Activated gamma-delta T cell (primary cell): ENCODE data around the gene MICU1.
A peak's percentile ranks its signal among the peaks of the same experiment; 100 is the strongest.
"Not testable (repeated sequence)": the region's sequence is repeated elsewhere in the genome, so short reads cannot be mapped to it uniquely, and the experiment has no call there.

Experiments used
- DNase-seq: peaks from one replicate; lab custom pipeline; 2025; lab: John Stamatoyannopoulos, UW

The MICU1 gene

DNA sequence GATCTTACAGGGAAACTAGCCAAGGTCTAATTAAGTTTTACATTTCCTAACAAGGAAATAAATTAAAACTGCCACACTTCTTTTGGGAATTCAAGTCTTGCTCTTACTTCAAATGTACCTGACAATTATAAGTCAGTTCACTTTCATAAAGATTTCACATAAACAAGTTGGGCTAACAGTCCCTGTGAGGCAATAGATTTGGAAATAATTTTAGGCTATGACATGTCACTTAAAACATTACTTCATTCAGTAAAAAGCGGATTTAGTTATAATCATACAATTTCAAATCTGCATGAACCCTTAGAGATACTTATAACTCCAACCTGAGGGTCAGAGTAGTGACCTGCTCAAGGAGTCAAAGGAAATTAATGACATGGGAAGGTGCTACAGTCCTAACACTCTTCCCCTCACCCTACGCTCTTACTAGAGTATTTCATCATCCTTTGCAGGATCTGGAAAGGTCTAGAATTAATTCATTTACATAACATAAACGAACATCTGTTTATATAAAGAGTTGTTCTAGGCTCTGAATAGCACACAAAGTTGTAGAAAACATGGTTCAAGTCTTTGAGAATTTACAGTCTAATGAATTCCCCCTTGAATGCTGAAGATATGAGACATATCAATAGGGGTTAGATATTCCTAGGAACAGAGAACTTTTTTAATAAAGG is 238.8 kb downstream of the MICU1 start:
- DNase-seq, result no peak

DNA sequence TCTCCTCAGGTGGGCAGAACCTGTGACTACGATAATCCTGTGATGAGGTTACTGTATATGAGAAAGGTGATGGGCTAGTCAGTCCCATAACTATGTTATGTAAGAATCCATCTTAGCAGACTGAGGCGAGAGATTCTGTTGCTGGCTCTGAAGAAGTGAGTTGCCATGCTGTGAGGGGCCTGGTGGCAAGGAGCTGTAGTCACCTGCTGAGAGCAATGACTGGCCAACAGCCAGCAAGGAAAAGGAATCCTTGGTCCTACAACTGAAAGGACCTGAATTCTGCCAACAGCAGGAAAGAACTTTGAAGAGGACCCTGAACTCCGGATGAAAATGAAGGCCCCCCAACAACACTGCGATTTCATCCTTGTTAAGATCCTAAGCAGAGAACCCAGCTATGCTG is 240.2 kb downstream of the MICU1 start:
- DNase-seq, result no peak

DNA sequence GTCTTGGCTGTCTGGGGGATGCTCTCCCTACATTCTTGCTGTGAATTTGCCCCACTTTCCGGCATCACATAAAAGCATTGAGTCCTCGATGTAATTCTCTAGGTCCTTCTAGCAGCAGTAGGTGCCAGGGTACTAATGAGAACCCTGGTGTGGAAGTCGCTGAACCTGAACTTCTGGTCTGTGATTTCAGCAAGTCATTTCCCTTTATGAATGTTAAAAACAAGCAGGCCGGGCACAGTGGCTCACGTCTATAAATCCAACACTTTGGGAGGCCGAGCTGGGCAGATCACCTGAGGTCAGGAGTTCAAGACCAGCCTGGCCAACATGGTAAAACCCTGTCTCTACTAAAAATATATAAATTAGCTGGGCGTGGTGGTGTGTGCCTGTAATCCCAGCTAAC is 240.9 kb downstream of the MICU1 start:
- DNase-seq, result not testable (repeated sequence)

DNA sequence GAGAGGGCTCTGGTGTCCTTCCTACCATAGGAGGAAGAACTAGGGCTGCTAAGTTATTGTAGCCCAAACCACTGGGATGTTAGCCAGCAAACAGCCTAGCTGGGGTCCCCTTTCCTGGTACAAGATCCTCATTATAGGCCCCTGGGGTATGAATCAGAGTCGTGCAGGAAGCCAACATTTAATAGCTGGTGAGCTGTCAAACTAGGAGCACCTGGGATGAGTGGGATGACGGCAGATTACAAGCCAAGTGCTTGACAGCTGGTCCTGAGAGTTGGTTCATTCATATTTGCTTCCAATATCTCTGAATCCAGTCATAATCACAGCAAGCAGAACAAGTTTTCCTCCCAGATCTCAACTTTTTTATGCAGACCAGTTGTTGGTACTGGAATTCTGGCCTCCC is 246.1 kb downstream of the MICU1 start:
- DNase-seq, result no peak

DNA sequence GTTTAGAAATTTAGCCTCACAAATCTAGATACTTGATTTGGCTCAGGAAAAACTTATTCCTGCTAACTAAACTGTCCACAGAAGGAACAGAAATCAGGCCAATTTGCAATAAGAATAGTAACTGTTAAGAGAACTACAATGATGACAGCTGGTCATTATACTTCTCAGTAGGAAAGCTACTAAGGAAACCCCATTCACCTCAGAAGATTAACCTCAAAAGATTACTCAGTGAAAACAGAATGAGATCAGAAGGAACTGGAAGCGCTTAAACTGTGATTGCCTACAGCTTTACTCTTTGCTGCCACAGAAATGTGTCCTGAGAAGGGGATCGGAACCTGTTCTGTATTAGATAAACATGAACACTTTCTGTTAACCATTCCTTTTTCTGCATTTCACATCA is 246.8 kb downstream of the MICU1 start:
- DNase-seq, result no peak

- DNase-seq, result no peak
These were observed 250.3 kb downstream of the MICU1 start for GRCh38 chr10:72375585-72375984.

DNA sequence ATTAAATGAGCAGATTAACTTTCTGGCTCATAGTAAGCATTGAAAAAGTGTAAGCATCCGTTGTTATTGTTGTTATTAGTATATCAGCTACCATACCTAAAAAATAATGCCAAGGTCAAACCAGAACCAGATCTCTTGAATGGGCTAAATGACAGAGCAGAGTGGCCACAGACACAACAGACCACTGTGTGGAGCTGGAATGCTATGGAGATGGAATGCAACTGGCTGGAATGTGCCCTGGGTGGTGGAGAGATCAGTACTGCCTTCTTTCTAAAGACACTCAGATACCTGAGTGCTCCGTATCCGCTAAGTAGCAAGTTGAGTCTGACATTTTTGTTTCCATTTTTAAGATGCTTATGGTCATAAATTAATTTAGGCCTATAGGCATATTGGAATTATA is 250.7 kb downstream of the MICU1 start:
- no peak for DNase-seq

DNA sequence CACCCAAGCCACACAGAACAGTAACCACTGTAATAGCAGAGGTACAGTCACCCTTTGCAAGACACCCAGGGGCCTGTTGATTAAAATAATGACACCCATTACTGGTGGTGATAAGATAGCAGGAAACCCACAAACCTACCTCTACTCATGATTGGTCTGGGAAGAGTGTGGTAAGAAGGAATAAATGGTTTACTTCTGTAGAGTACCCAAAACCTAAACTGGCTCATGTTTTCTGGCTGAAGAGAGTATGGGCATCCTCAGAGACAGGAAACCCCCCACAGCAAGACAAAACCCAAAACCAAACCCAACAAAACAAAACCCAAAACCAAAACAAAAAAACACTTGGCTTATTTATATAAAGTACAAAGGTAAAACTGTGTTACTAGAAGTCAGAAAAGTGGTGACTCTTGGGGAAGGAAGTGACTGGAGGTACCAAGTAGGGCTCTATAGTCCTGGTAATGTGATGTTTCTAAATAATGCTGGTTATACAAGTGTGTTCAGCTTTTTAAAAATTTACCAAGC is 255.6 kb downstream of the MICU1 start:
- DNase-seq, result no peak

DNA sequence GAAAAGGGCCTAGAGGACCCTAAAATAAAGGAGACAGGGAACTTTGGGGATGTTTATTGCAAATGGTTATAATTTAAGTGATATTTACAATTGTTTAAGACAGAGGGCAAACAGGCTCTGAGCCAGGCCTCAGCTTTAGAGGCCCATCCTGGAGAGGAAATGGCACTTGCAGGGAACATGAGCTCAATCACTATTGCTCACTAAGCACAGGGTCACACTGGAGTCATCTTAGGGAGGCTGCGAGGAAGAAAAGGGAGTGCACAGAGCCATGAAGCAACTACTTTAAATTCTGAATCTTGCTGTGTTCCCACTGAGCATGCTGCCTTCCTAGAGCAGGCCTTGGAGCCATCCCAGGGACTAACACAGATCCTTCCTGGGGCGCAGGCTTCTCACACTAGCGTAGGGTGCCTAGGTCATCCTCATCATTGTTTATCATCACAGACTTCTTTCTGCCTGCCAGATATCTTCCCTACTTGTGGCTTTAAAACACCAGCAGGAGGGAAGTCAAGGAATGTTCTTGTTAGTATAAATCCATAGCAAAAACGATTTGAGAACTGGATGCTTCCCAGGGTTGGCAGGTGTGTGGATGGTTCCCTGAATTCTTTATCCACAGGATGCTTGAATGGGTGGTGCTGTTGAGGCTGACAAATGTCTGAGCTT is 258.4 kb downstream of the MICU1 start:
- DNase-seq, result no peak

- no peak for DNase-seq
These were observed 260.6 kb downstream of the MICU1 start for GRCh38 chr10:72365106-72365895.

GRCh38 chr10:72364239-72364777 is 261.6 kb downstream of the MICU1 start:
- DNase-seq, result no peak

- DNase-seq, result no peak
These were observed 268.9 kb downstream of the MICU1 start for GRCh38 chr10:72356987-72357386.

GRCh38 chr10:72356115-72356514 is 269.8 kb downstream of the MICU1 start:
- no peak for DNase-seq

DNA sequence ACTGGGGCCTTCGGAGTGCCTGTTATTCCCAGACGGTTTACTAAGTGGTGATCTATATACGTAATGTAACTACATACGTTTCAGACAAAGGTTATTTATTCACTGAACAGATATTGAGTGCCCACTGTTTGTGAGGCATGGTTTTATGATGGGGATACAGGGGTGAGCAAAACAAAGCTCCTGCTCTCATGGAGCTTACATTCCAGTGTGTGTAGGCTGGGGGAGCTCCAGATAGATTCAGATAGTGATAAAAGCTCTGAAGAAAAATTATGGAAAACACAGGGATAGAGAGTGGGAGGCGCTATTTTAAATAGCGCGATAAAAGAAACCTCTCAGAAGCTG is 270.7 kb downstream of the MICU1 start:
- DNase-seq, result no peak

DNA sequence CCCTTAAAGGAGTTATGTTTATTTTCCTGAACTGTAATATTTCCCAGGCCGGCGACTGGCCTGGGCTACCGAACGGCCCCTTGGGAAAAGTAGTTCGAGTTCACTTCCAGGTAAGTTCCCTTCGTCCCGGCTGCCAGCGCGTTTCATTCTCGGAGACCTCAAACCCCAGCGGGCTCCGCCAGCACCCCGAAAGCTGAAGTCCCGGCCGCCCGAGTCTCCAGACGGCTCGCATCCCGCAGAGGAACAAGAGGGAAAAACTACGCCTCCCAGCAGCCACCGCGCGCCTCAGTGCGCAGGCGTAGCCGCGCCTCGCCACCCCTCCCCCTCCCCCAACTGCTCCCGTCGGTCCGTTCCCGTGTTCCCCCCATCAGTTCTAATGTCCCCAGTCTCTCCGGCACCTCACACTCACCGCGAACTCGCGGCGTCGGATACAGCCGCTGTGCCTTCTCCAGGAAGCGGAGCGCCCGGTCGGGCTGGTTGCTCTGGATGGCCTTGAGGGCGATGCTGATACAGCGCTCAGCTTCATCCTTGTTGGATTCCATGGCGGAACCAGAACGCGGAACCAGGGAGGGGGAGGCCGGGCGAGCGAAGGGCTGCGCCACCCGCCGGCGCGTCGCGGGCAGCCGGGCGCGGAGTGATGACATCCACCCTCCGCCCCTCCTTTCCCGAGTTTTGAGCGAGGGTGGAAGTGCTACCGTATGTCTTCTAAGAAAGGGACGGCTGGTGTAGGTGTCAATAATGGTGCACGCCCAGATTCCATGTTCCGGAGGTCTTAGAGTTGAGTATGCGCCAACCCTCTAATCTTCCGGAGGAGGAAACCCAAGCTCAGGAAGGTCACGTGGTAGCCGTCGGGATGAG is 271.3 kb downstream of the MICU1 start, which contains the start of gene DNAJB12:
Gene DNAJB12 (minus strand): TSS at position 564 of the 858 bp plus-strand sequence. CDS start 22 bp downstream, at position 542.
- peak; percentile 73 for DNase-seq

DNA sequence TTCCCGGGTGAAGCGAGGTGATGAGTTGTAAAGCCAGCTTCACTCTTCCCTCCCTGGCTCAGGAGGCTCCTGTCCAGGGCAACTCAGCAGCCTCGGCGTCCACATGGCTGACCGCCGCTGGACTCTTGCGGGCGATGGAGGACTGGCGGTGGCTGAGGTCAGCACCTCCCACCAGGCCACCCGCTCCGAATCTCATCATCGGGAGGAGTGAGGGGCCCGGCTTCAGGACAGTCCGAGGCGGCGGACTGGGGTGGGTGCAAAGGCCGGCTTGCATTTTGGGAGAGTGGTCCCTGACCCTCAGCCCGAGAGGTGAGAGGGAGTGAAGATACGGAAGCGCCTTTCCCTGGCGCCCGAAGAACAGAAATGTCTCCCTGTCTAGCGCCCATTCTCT is 271.9 kb downstream of the MICU1 start:
- DNase-seq, result no peak

GRCh38 chr10:72353028-72353964 is 272.6 kb downstream of the MICU1 start:
- no peak for DNase-seq

GRCh38 chr10:72351479-72351878 is 274.4 kb downstream of the MICU1 start:
- DNase-seq, result no peak

- no peak for DNase-seq
These were observed 276.4 kb downstream of the MICU1 start for GRCh38 chr10:72349438-72349837.

DNA sequence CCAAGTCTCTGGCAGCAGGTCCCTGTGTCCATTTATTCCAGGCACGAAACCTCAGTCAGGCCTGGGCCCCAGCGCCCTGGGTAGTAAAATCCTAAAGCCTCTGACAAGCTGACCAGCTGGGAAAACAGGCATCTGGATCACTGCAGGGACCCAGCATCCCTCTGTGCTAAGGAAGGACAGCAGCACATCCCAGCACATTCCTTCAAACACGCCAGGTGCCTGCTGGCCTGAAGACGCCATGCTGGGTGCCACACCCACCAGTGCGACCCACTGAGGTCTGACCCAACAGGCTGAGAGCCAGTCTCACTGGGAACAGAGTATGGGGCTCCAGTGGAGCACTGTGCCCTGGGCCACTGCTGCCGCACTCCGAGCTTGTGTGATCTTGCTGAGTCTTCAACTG is 277.6 kb downstream of the MICU1 start:
- no peak for DNase-seq
